Skeletal muscle tissue (tissue), 4 donors: ENCODE data around the gene HSF5. TPM values are rescaled to one million over a fixed set of nuclear protein-coding genes. Genes with fewer than 3 reads are reported as not detected.
"Not testable (repeated sequence)": the region's sequence is repeated elsewhere in the genome, so short reads cannot be mapped to it uniquely, and the experiment has no call there.

Experiments
- H3K27ac ChIP-seq: one replicate; pipeline ENCODE4 v1.7.0; 2013; ENCODE audit warnings: mild to moderate bottlenecking, low read depth, low read length, inconsistent platforms
- H3K27me3 ChIP-seq, 3 donors: one replicate each; pipeline ENCODE4 v1.7.0; 2013; ENCODE audit warnings: low read length in 3 of 3; ENCODE audit not compliant: control insufficient read depth in 3 of 3, insufficient read depth in 3 of 3
- H3K36me3 ChIP-seq, 3 donors: one replicate each; pipeline ENCODE4 v1.7.0; 2013; ENCODE audit warnings: low read length in 3 of 3; ENCODE audit not compliant: control insufficient read depth in 3 of 3, insufficient read depth in 3 of 3
- H3K4me1 ChIP-seq, 3 donors: one replicate each; pipeline ENCODE4 v1.7.0; 2013; ENCODE audit warnings: low read length in 3 of 3, mild to moderate bottlenecking in 3 of 3; ENCODE audit not compliant: control insufficient read depth in 3 of 3, insufficient read depth in 3 of 3
- H3K4me3 ChIP-seq, 3 donors: one replicate each; pipeline ENCODE4 v1.7.0; 2013; ENCODE audit warnings: low read length in 3 of 3
- H3K9ac ChIP-seq, 3 donors: one replicate each; pipeline ENCODE4 v1.7.0; 2013; ENCODE audit warnings: low read length in 3 of 3, mild to moderate bottlenecking in 3 of 3, moderate library complexity in 2 of 3, low read depth in 1 of 3
- H3K9me3 ChIP-seq, 3 donors: one replicate each; pipeline ENCODE4 v1.7.0; 2013; ENCODE audit warnings: low read length in 3 of 3; ENCODE audit not compliant: control insufficient read depth in 3 of 3
- total RNA-seq: library from RNA; depleted of rRNA; stranded (reverse); fragments of >200 nt; gene quantifications from one replicate; pipeline ENCODE4 v1.2.3, GENCODE V29; 2014
- donor health status: Osteomylitis.

HSF5 gene
- total RNA-seq, 1 donor from 2014 or later = under 0.01 TPM

DNA sequence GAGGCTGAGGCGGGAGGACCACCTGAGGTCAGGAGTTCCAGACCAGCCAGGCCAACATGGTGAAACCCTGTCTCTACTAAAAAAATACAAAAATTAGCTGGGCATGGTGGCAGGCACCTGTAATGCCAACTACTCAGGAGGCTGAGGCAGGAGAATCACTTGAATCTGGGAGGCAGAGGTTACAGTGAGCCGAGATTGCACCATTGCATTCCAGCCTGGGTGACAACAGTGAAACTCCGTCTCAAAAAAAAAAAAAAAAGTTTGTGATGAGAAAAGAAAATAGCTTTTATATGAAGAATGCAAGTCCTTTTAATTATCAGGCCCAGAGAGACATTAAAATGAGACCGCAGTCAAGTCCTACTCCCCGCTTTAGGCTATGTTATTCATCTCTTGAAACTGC, 90.8 kb downstream of the HSF5 start:
- not testable (repeated sequence) for H3K4me1 ChIP-seq, H3K27me3 ChIP-seq, H3K4me3 ChIP-seq, H3K36me3 ChIP-seq, H3K9ac ChIP-seq, H3K27ac ChIP-seq, H3K9me3 ChIP-seq

- Histone ChIP-seq H3K4me1 (no peaks in the 10 kb centered on the region), H3K9ac (no peak overlapping the region), H3K27me3 (peaks cover 0 to 12% (median 8%) of the 10 kb centered on the region in 3 donors), H3K27ac (no peak overlapping the region), H3K36me3 (no peaks in the 10 kb centered on the region), H3K9me3 (no peaks in the 10 kb centered on the region), H3K4me3 (no peak overlapping the region)
These were observed 92.0 kb downstream of the HSF5 start for GRCh38 chr17:58396173-58396572.

- Histone ChIP-seq H3K27me3 (peaks cover 0 to 13% (median 12%) of the 10 kb centered on the region in 3 donors), H3K36me3 (no peaks in the 10 kb centered on the region), H3K4me1 (no peaks in the 10 kb centered on the region), H3K9me3 (no peaks in the 10 kb centered on the region), H3K4me3 (no peak overlapping the region), H3K9ac (no peak overlapping the region), H3K27ac (no peak overlapping the region)
These were observed 93.5 kb downstream of the HSF5 start for GRCh38 chr17:58394534-58395223.

GRCh38 chr17:58391302-58391984, 96.8 kb downstream of the HSF5 start:
- Histone ChIP-seq H3K9ac (no peak overlapping the region), H3K27ac (no peak overlapping the region), H3K27me3 (peaks cover 0 to 15% (median 13%) of the 10 kb centered on the region in 3 donors), H3K9me3 (no peaks in the 10 kb centered on the region), H3K36me3 (no peaks in the 10 kb centered on the region), H3K4me3 (no peak overlapping the region), H3K4me1 (no peaks in the 10 kb centered on the region)

DNA sequence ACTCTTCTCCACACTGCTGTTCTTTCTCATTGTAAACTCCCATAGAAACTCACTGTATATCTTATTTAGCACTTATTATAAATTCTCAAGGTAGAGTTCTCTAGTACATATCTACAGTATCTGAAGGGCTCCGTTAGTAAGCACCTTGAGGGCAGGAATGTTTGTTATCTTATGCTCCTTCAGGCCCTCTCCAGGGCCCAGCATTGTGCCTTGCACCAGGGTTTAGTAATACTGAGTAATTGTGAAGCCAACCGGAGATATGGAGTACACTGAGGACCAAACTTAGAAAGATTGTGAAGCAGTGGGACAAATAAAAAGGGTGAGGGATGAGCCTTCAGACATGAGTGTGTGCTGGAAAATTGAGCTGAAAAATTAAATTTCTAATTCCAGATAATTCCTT, 97.3 kb downstream of the HSF5 start:
- Histone ChIP-seq H3K4me3 (no peak overlapping the region), H3K36me3 (no peaks in the 10 kb centered on the region), H3K27ac (no peak overlapping the region), H3K9ac (no peak overlapping the region), H3K9me3 (no peaks in the 10 kb centered on the region), H3K27me3 (peaks cover 0 to 13% (median 11%) of the 10 kb centered on the region in 3 donors), H3K4me1 (no peaks in the 10 kb centered on the region)

- no peaks in the 10 kb centered on the region for H3K36me3 ChIP-seq
- no peak overlapping the region for H3K4me3 ChIP-seq
- H3K9ac ChIP-seq = no peak overlapping the region
- H3K9me3 ChIP-seq = no peaks in the 10 kb centered on the region
- no peak overlapping the region for H3K27ac ChIP-seq
- H3K27me3 ChIP-seq = peaks cover 0 to 10% (median 8%) of the 10 kb centered on the region in 3 donors
- H3K4me1 ChIP-seq = no peaks in the 10 kb centered on the region
These were observed 99.7 kb downstream of the HSF5 start for GRCh38 chr17:58388302-58389190.

- Histone ChIP-seq H3K27me3 (peaks cover 0 to 10% (median 8%) of the 10 kb centered on the region in 3 donors), H3K36me3 (no peaks in the 10 kb centered on the region)
These were observed 100.4 kb downstream of the HSF5 start for GRCh38 chr17:58387834-58388233.

DNA sequence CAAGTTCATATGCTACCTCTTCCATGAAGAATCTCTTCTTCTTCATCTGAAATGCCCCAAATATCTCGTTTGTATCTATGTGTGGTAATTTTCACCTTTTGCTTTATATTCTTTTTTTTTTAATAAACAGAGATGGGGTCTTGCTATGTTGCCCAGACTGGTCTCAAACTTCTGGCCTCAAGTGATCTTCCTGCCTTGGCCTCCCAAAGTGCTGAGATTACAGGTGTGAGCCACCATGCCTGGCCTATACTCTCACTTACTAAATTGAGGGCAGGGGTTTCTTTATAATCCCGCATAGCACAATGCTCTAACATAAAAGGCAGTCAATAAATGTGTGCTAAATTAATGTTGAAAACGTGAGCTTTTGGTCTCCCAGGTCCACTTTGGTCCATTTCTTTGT, 101.5 kb downstream of the HSF5 start:
- no peaks in the 10 kb centered on the region for H3K36me3 ChIP-seq
- H3K9me3 ChIP-seq = no peaks in the 10 kb centered on the region
- no peak overlapping the region for H3K27ac ChIP-seq
- no peak overlapping the region for H3K9ac ChIP-seq
- H3K4me1 ChIP-seq = peaks cover 0 to 3% (median 0%) of the 10 kb centered on the region in 3 donors
- H3K27me3 ChIP-seq = peaks cover 0 to 10% (median 6%) of the 10 kb centered on the region in 3 donors
- H3K4me3 ChIP-seq = no peak overlapping the region

More at GRCh38 chr17:58387834-58388233, 100.4 kb downstream of the HSF5 start:
- H3K4me3 ChIP-seq = no peak overlapping the region
- no peak overlapping the region for H3K9ac ChIP-seq
- no peaks in the 10 kb centered on the region for H3K4me1 ChIP-seq
- no peak overlapping the region for H3K27ac ChIP-seq
- H3K9me3 ChIP-seq = no peaks in the 10 kb centered on the region

- no peaks in the 10 kb centered on the region for H3K9me3 ChIP-seq
- no peak overlapping the region for H3K4me3 ChIP-seq
- H3K9ac ChIP-seq = no peak overlapping the region
- H3K36me3 ChIP-seq = no peaks in the 10 kb centered on the region
- peaks cover 0 to 3% (median 0%) of the 10 kb centered on the region in 3 donors for H3K4me1 ChIP-seq
- H3K27me3 ChIP-seq = peaks cover 0 to 3% (median under 1%) of the 10 kb centered on the region in 3 donors
- no peak overlapping the region for H3K27ac ChIP-seq
These were observed 102.8 kb downstream of the HSF5 start for GRCh38 chr17:58385359-58385899.
